Smooth muscle cell (in vitro differentiated cells): ENCODE results near the gene PLXND1. TPM values are rescaled to one million over a fixed set of nuclear protein-coding genes. Genes with fewer than 3 reads are reported as not detected.

Experiments used
- DNase-seq: peaks from one replicate; lab custom pipeline; 2025; ENCODE audit not compliant: unreplicated experiment; lab: John Stamatoyannopoulos, UW
- H2AFZ ChIP-seq: fragments of 200-600 bp; sonication (generic); 2 replicates; pipeline ENCODE4 v1.6.0; 2016; ENCODE audit warnings: antibody characterized with exemption, low read depth, mild to moderate bottlenecking
- H3F3A ChIP-seq: fragments of 200-600 bp; sonication (generic); 2 replicates; pipeline ENCODE4 v1.6.0; 2017; ENCODE audit warnings: antibody characterized with exemption, low read depth
- H3K27ac ChIP-seq: fragments of 200-600 bp; sonication (generic); 2 replicates; pipeline ENCODE4 v1.5.1; 2016; ENCODE audit warnings: low read depth, mild to moderate bottlenecking
- H3K27me3 ChIP-seq: fragments of 200-600 bp; sonication (generic); 2 replicates; pipeline ENCODE4 v1.6.1; 2016; ENCODE audit warnings: low read depth, mild to moderate bottlenecking
- H3K36me3 ChIP-seq: fragments of 200-600 bp; sonication (generic); 2 replicates; pipeline ENCODE4 v1.5.1; 2016; ENCODE audit warnings: low read depth
- H3K4me1 ChIP-seq: fragments of 200-600 bp; sonication (generic); 2 replicates; pipeline ENCODE4 v1.5.1; 2016; ENCODE audit warnings: low read depth
- H3K4me2 ChIP-seq: fragments of 200-600 bp; sonication (generic); 2 replicates; pipeline ENCODE4 v1.6.0; 2016; ENCODE audit warnings: mild to moderate bottlenecking
- H3K4me3 ChIP-seq: fragments of 200-600 bp; sonication (generic); 2 replicates; pipeline ENCODE4 v1.5.1; 2016; ENCODE audit warnings: mild to moderate bottlenecking
- H3K79me2 ChIP-seq: fragments of 200-600 bp; sonication (generic); 2 replicates; pipeline ENCODE4 v1.6.0; 2016; ENCODE audit warnings: low read depth, mild to moderate bottlenecking
- H3K9ac ChIP-seq: fragments of 200-600 bp; sonication (generic); 2 replicates; pipeline ENCODE4 v1.6.0; 2016; ENCODE audit warnings: low read depth
- H3K9me3 ChIP-seq: fragments of 200-600 bp; sonication (generic); replicated peaks from 2 replicates; pipeline ENCODE4 v1.5.1; 2016; ENCODE audit warnings: low read depth
- H4K20me1 ChIP-seq: fragments of 200-600 bp; sonication (generic); 2 replicates; pipeline ENCODE4 v1.6.0; 2016; ENCODE audit warnings: low read depth
- WGBS: methylation state at CpG from one replicate; pipeline ENCODE4 v1.1.7; 2016; ENCODE audit warnings: low lambda C conversion rate; 5-methylcytosine and 5-hydroxymethylcytosine counted together
- polyA plus RNA-seq: library from polyadenylated mRNA; unstranded; fragments of >200 nt; fragmentation: Nextera tagmentation; extraction: Ambion mirVana; gene quantifications from 2 replicates; pipeline ENCODE4 v1.2.1, GENCODE V29; 2016
- total RNA-seq: library from RNA; depleted of rRNA; stranded (reverse); fragments of >200 nt; gene quantifications from 2 replicates; pipeline ENCODE4 v1.2.3, GENCODE V29; 2014
- TF ChIP-seq, protein P1 (sequence below): fragments of 200-600 bp; sonication (generic); IDR thresholded peaks from 2 replicates; pipeline ENCODE4 v1.5.1; 2017; ENCODE audit warnings: borderline replicate concordance, mild to moderate bottlenecking, antibody characterized with exemption; ENCODE audit not compliant: insufficient read depth, poor library complexity, severe bottlenecking

The PLXND1 gene
- total and polyA plus RNA-seq, 2 experiments from 2014 or later, result 75.8 to 94.3 TPM

DNA sequence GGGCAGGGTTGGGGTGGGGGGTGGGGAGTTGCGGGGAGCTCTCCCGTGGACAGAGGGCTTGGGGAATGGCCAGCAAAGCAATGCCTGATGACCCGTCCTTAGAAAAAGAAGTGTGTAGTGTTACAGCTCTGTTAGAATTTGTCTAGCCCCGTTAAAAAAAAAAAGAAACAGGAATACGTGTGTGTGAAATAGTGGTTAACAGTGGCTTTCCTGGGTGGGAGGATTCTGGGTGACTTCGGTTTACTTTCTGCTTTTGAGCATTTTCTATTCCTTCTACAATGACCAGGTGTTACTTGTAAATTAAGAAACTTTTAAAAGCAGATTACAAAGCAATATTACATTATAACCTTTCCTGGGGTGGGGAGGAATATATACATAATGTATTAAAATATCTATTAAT is 38.5 kb downstream of the PLXND1 start:
- Histone ChIP-seq H3K79me2 (no peaks in the 10 kb centered on the region), H3F3A (no peaks in the 10 kb centered on the region), H3K9me3 (no peaks in the 10 kb centered on the region), H3K36me3 (no peaks in the 10 kb centered on the region), H3K4me1 (no peaks in the 10 kb centered on the region), H3K4me2 (no peak overlapping the region), H3K9ac (no peak overlapping the region), H3K27ac (no peak overlapping the region), H4K20me1 (no peaks in the 10 kb centered on the region), H3K27me3 (no peaks in the 10 kb centered on the region), H3K4me3 (no peak overlapping the region), H2AFZ (no peak overlapping the region)
- WGBS, result 94% methylated on average over 6 of the region's 6 CpGs
- no peak for DNase-seq
- TF ChIP-seq, protein P1, sequence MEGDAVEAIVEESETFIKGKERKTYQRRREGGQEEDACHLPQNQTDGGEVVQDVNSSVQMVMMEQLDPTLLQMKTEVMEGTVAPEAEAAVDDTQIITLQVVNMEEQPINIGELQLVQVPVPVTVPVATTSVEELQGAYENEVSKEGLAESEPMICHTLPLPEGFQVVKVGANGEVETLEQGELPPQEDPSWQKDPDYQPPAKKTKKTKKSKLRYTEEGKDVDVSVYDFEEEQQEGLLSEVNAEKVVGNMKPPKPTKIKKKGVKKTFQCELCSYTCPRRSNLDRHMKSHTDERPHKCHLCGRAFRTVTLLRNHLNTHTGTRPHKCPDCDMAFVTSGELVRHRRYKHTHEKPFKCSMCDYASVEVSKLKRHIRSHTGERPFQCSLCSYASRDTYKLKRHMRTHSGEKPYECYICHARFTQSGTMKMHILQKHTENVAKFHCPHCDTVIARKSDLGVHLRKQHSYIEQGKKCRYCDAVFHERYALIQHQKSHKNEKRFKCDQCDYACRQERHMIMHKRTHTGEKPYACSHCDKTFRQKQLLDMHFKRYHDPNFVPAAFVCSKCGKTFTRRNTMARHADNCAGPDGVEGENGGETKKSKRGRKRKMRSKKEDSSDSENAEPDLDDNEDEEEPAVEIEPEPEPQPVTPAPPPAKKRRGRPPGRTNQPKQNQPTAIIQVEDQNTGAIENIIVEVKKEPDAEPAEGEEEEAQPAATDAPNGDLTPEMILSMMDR, result no peak

DNA sequence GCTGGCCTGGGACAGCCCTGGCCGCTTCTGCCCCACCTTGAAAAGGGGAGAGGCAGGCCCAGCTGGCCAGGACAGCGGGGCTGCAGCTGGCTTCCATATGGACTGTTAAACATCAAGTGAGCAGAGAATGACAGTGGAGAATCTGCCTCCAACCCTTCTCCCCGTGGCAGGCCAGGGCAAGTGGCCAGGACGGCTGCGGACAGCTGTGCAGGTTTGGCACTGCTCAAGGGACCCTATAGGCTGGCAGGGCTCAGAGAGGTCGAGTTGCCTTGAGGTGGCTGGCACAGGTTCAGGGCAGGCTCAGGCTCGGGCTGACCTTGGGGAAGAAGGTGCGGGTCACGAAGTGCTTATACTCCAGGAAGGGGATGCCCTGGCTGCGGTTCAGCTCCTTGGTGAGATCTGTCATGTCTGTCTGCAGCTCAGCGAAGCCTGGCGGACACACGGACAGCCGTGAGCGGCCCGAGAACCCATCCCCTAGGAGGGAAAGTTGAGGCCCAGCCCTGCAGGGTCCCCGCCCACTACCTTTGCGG is 39.2 kb downstream of the PLXND1 start:
- H2AFZ ChIP-seq, result no peak overlapping the region
- no peak overlapping the region for H3K27ac ChIP-seq
- no peak overlapping the region for H3K4me3 ChIP-seq
- H3K9me3 ChIP-seq, result no peaks in the 10 kb centered on the region
- TF ChIP-seq, protein P1, result no peak
- no peaks in the 10 kb centered on the region for H3K36me3 ChIP-seq
- no peaks in the 10 kb centered on the region for H4K20me1 ChIP-seq
- H3K4me1 ChIP-seq, result no peaks in the 10 kb centered on the region
- DNase-seq, result no peak
- no peak overlapping the region for H3K9ac ChIP-seq
- WGBS, result 92% methylated on average over 18 of the region's 18 CpGs
- no peaks in the 10 kb centered on the region for H3F3A ChIP-seq
- no peak overlapping the region for H3K4me2 ChIP-seq
- H3K79me2 ChIP-seq, result no peaks in the 10 kb centered on the region
- H3K27me3 ChIP-seq, result no peaks in the 10 kb centered on the region

DNA sequence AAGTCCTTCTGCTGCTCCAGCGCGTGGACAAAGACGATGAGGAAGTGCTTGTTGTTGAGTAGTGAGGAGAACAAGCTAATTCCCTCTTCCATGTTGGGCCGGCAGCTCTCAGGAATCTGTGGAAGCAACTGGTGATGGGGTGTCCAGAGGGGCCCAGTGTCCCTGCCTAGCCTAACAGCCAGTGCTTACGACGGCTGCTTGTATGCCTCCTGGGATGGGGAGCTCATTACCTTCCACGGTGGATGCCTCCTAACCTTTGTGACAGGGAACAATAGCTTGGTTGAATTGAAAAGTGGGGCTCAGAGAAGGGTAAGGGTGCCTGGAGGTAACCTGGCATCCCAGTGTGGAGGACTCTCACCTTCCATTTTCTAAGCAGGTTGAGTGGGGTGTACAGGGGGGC is 40.6 kb downstream of the PLXND1 start:
- Histone ChIP-seq H3K27ac (no peak overlapping the region), H3K4me1 (peaks cover 6% of the 10 kb centered on the region), H4K20me1 (no peaks in the 10 kb centered on the region), H3K9ac (no peak overlapping the region), H3K4me3 (no peak overlapping the region), H3F3A (no peaks in the 10 kb centered on the region), H3K4me2 (no peak overlapping the region), H3K36me3 (no peaks in the 10 kb centered on the region), H2AFZ (no peak overlapping the region), H3K79me2 (no peaks in the 10 kb centered on the region), H3K27me3 (no peaks in the 10 kb centered on the region), H3K9me3 (no peaks in the 10 kb centered on the region)
- TF ChIP-seq, protein P1, result no peak
- WGBS, result 98% methylated on average over 7 of the region's 7 CpGs
- no peak for DNase-seq

DNA sequence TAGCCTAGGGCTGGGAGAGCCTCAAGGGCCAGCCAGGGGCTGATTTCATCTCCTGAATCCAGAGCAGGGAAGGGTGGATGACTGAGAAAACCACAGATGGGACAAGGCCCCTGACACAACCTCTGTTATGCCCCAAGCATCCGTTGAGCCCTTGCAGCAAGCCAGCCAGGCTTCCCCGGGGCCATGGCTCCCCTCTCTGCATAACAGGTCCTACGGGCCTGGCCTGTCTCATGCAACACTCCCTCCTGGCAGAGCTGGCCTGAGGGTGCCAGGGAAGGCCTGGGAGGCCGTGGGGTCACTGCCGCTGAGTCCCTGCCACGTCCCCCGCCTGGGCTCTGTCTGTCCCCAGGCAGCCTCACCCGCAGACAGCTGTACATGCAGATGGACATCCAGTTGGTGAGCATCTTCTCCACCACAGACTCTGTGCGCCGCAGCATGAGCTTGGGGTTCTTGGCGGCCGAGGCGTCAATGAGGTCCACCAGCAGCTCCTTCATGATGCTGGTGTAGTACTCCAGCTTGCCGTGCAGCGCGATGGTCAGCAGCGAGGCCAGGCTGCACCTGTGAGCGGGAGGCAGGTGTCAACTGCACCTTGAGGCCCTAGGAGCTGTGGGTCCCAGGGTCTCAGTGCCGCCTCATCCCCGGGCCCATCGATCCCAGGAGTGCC is 41.4 kb downstream of the PLXND1 start:
- Histone ChIP-seq H3F3A (no peaks in the 10 kb centered on the region), H3K79me2 (no peaks in the 10 kb centered on the region), H3K27ac (no peak overlapping the region), H3K36me3 (no peaks in the 10 kb centered on the region), H3K4me1 (peaks cover 14% of the 10 kb centered on the region), H3K9me3 (no peaks in the 10 kb centered on the region), H3K4me2 (no peak overlapping the region), H3K9ac (no peak overlapping the region), H4K20me1 (no peaks in the 10 kb centered on the region), H2AFZ (no peak overlapping the region), H3K27me3 (no peaks in the 10 kb centered on the region), H3K4me3 (no peak overlapping the region)
- WGBS, result 89% methylated on average over 19 of the region's 21 CpGs
- TF ChIP-seq, protein P1, result no peak
- DNase-seq, result no peak
